ENCODE results near the gene SLC28A1.

DNA sequence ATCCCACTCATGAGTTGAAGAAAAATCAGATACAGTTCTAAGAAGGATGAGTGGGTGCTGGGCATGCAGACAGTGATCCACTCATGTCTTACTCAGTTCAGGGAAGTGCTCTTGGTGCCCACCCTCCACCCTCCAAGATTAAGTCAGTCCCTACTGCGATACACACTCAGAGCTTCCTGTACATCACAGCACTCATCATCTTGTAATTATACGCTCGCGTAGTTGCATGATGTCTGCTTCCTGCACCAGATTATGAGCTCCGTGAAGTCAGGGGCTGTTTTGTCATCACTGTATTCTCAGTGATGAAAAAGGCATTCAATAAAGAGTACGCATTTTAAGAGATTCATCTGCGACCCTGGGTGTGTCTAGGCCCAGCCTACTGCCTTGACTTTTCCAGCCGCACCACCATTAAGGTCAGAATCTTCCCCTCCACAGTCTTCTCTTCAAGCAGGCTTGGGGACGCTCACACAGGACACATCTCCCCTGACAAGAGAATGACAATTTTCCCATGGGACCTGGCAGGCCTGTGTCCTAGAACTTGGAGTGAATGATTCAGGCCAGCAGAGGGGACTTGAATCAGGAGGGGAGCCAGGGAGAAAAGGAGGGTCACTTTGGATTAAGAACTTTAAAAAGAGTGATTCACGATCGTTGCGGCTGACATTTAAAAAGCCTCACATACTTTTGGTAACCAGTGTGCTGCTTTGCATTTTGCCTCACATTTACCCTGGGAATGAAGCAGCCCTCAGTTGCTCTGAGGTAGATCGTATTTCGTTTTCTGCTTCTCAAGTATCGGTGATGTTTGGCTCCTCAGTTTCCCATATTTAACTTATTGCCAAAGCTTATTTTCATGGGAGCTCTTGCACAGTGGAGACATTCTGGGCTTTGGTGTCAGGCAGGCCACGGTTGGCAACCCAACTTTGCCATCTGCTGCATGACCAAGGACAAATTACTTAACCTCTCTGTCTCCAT lies 89.3 kb downstream of the SLC28A1 start:
- TF ChIP-seq, protein P1, sequence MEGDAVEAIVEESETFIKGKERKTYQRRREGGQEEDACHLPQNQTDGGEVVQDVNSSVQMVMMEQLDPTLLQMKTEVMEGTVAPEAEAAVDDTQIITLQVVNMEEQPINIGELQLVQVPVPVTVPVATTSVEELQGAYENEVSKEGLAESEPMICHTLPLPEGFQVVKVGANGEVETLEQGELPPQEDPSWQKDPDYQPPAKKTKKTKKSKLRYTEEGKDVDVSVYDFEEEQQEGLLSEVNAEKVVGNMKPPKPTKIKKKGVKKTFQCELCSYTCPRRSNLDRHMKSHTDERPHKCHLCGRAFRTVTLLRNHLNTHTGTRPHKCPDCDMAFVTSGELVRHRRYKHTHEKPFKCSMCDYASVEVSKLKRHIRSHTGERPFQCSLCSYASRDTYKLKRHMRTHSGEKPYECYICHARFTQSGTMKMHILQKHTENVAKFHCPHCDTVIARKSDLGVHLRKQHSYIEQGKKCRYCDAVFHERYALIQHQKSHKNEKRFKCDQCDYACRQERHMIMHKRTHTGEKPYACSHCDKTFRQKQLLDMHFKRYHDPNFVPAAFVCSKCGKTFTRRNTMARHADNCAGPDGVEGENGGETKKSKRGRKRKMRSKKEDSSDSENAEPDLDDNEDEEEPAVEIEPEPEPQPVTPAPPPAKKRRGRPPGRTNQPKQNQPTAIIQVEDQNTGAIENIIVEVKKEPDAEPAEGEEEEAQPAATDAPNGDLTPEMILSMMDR (conservative IDR thresholded peaks at IDR 0.05; ENCODE audit: low read length), result no peak
- TF ChIP-seq EZH2phosphoT487 (IDR thresholded peaks at IDR 0.05; ENCODE audit: borderline replicate concordance, low read depth, low read length), result no peak

Measured in OCI-LY7 (cell line).